Measurements from ENCODE around the gene DLG2. TPM values are rescaled to one million over a fixed set of nuclear protein-coding genes. Genes with fewer than 3 reads are reported as not detected.

Gene DLG2
- total and polyA plus RNA-seq, 2 of the 4 experiments (the other 2 are of a cell fraction), result 0.31 to 0.36 TPM

GRCh38 chr11:84165139-84165538, 1462.0 kb downstream of the DLG2 start:
- in situ Hi-C loops (cut with MboI; ENCODE audit: low sequenced_read_pairs), result no loop called here
- DNase-seq, result no peak
- no CpG with 5 or more reads among the region's 2 CpGs for WGBS, 2 experiments (ENCODE audit: extremely low coverage in 2 of 2, insufficient read length in 1 of 2)

More at GRCh38 chr11:84165139-84165538, 1462.0 kb downstream of the DLG2 start:
- Histone ChIP-seq H3K56ac (ENCODE audit: extremely low read depth, insufficient read depth, low read length) (no peak overlapping the region), H3K4ac (ENCODE audit: low read depth, low read length) (no peak overlapping the region), H4K91ac (ENCODE audit: insufficient read depth, low read depth, low read length) (no peak overlapping the region), H3K4me3 (ENCODE audit: insufficient read depth, low read depth, low read length) (no peak overlapping the region), H4K5ac (ENCODE audit: low read depth, low read length) (no peak overlapping the region), H2BK120ac (ENCODE audit: low read depth, low read length) (no peak overlapping the region), H2AFZ (replicated peaks; ENCODE audit: low read length, poor library complexity) (no peak overlapping the region), H3K4me2 (ENCODE audit: low read depth, low read length) (no peak overlapping the region), H3K18ac (ENCODE audit: low read depth, low read length) (no peak overlapping the region), H3K9me3 (ENCODE audit: control insufficient read depth, insufficient read depth, low read length) (no peaks in the 10 kb centered on the region), H3K27ac (ENCODE audit: insufficient read depth, low read length) (no peak overlapping the region), H3K36me3 (ENCODE audit: control insufficient read depth, insufficient read depth, low read length) (no peaks in the 10 kb centered on the region), H3K27me3 (ENCODE audit: control insufficient read depth, insufficient read depth, low read length) (no peaks in the 10 kb centered on the region), H3K23ac (ENCODE audit: low read depth, low read length) (no peak overlapping the region), H4K8ac (ENCODE audit: low read depth in 2 of 2, low read length in 2 of 2) (no peak overlapping the region), H2BK20ac (ENCODE audit: low read depth, low read length) (no peak overlapping the region), H3K14ac (replicated peaks; ENCODE audit: low read depth, low read length) (no peak overlapping the region), H3K79me1 (ENCODE audit: low read depth in 1 of 2, low read length in 2 of 2) (no peaks in the 10 kb centered on the region), H3K9me1 (ENCODE audit: insufficient read depth, low read length) (no peaks in the 10 kb centered on the region), H2AK9ac (replicated peaks; ENCODE audit: low read depth, low read length, poor library complexity) (no peak overlapping the region), H2BK15ac (ENCODE audit: low read depth, low read length) (no peak overlapping the region), H4K20me1 (ENCODE audit: insufficient read depth, low read length) (no peaks in the 10 kb centered on the region), H2AK5ac (ENCODE audit: low read depth, low read length) (no peak overlapping the region), H3K9ac (ENCODE audit: low read depth, low read length) (no peak overlapping the region), H2BK5ac (ENCODE audit: low read depth, low read length, poor library complexity, severe bottlenecking) (no peak overlapping the region), H3K4me1 (ENCODE audit: control insufficient read depth, insufficient read depth, low read length) (no peaks in the 10 kb centered on the region)
- dilution Hi-C loops (cut with HindIII; ENCODE audit: low sequenced_read_pairs, unreplicated experiment), result no loop called here
- ATAC-seq (ENCODE audit: low read depth), result no peak
- TF ChIP-seq FOS (IDR thresholded peaks at IDR 0.05; ENCODE audit: low read depth, low read length), result no peak
- TF ChIP-seq USF2 (IDR thresholded peaks at IDR 0.05; ENCODE audit: low read depth, low read length), result no peak
- TF ChIP-seq MAFK (IDR thresholded peaks at IDR 0.05; ENCODE audit: low read depth, low read length), result 0 out of 2 replicates have a peak, but pooled peaks have one; percentile 19
- TF ChIP-seq, protein P1, sequence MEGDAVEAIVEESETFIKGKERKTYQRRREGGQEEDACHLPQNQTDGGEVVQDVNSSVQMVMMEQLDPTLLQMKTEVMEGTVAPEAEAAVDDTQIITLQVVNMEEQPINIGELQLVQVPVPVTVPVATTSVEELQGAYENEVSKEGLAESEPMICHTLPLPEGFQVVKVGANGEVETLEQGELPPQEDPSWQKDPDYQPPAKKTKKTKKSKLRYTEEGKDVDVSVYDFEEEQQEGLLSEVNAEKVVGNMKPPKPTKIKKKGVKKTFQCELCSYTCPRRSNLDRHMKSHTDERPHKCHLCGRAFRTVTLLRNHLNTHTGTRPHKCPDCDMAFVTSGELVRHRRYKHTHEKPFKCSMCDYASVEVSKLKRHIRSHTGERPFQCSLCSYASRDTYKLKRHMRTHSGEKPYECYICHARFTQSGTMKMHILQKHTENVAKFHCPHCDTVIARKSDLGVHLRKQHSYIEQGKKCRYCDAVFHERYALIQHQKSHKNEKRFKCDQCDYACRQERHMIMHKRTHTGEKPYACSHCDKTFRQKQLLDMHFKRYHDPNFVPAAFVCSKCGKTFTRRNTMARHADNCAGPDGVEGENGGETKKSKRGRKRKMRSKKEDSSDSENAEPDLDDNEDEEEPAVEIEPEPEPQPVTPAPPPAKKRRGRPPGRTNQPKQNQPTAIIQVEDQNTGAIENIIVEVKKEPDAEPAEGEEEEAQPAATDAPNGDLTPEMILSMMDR (conservative IDR thresholded peaks at IDR 0.05; ENCODE audit: low read depth, low read length), result no peak
- TF ChIP-seq, protein P2, sequence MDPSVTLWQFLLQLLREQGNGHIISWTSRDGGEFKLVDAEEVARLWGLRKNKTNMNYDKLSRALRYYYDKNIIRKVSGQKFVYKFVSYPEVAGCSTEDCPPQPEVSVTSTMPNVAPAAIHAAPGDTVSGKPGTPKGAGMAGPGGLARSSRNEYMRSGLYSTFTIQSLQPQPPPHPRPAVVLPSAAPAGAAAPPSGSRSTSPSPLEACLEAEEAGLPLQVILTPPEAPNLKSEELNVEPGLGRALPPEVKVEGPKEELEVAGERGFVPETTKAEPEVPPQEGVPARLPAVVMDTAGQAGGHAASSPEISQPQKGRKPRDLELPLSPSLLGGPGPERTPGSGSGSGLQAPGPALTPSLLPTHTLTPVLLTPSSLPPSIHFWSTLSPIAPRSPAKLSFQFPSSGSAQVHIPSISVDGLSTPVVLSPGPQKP (IDR thresholded peaks at IDR 0.05; ENCODE audit: borderline replicate concordance, low read depth, low read length), result no peak
- TF ChIP-seq RCOR1 (IDR thresholded peaks at IDR 0.05; ENCODE audit: insufficient replicate concordance, low read length), result no peak
- TF ChIP-seq POLR2A (IDR thresholded peaks at IDR 0.05; ENCODE audit: low read depth, low read length), result no peak
- no TSS peak for BruUV-seq (replicated peaks)
- POLR2A ChIA-PET (ENCODE audit: unreplicated experiment), result no interaction called here
- CTCF ChIA-PET, result no interaction called here
- intact Hi-C loops (cut with micrococcal nuclease), result no loop called here

Measured in IMR-90 (cell line).